ENCODE data around the gene PATJ.
"Not testable (repeated sequence)": the region's sequence is repeated elsewhere in the genome, so short reads cannot be mapped to it uniquely, and the experiment has no call there.

Gene PATJ

DNA sequence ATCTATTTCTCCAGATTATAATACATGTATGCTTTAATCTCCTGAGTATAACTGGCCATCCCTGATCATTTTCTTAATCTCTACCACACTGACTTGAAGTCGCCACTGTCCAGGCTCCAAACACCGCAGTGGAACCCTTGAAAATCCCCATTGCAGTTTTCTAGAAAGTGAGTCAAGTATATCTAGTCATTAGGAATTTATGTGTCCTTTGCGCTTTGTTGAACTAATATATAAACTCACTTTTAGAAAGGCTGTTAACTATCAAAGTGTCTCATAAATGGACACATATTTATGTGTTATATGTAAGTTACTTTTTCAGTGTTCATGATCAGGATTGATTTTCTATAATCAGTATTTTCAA is 211.5 kb downstream of the PATJ start:
- no peak for DNase-seq (ENCODE audit: low read depth)
- H3K4me3 ChIP-seq (ENCODE audit: low read depth, low read length) = no peak overlapping the region
- TF ChIP-seq, protein P1, sequence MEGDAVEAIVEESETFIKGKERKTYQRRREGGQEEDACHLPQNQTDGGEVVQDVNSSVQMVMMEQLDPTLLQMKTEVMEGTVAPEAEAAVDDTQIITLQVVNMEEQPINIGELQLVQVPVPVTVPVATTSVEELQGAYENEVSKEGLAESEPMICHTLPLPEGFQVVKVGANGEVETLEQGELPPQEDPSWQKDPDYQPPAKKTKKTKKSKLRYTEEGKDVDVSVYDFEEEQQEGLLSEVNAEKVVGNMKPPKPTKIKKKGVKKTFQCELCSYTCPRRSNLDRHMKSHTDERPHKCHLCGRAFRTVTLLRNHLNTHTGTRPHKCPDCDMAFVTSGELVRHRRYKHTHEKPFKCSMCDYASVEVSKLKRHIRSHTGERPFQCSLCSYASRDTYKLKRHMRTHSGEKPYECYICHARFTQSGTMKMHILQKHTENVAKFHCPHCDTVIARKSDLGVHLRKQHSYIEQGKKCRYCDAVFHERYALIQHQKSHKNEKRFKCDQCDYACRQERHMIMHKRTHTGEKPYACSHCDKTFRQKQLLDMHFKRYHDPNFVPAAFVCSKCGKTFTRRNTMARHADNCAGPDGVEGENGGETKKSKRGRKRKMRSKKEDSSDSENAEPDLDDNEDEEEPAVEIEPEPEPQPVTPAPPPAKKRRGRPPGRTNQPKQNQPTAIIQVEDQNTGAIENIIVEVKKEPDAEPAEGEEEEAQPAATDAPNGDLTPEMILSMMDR (IDR thresholded peaks at IDR 0.05; ENCODE audit: low read depth, low read length, missing control alignments) = no peak

DNA sequence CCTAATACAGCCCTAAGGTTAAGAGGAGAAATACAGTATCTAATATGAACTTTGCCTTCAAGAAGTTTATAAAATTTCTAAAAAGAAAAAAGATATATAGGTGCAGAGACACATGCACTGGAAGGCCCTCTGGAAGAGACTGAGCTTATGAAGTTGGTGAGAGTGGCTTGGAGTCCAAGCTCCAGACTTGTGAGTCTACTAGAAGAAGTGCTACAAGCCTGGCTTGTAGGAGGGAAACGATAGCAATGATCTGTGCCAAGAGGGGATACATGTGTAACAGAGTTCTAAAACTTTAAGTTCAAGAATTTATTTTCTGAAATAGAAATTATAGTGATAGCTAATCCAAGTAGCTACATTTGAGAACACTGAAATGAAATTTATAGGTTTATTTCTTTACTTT is 213.0 kb downstream of the PATJ start:
- no peak overlapping the region for H3K4me3 ChIP-seq (ENCODE audit: low read depth, low read length)
- TF ChIP-seq, protein P1 (IDR thresholded peaks at IDR 0.05; ENCODE audit: low read depth, low read length, missing control alignments) = no peak
- DNase-seq (ENCODE audit: low read depth) = no peak

DNA sequence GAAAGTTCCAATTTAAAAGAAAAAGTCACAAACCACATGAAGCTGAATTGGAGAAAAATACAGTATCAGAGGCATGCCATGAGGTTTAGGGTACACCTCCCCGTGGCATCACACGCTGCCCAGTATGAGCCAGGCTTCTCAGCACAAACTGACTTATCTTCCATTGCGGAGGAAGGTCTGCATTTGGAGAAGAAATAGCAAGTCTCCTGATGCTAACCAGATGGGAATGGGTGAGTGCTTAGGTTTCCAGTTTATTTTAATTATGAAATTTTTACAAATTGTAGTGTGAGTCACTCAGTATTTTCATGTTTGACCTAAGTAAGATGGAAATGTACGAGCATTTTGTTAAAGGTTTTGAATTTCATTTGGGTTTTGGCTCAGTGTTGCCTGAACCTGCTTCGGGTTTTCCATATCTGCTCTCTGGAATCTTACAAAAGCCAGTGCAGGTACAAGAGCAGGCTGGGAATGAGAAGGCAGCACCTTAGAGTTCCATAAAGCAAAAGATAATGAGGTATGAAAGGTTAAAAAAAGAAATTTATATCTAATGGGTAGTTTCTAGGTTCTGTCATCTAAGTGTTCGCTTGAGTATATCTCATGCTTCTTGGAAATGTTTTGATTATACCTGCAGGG is 213.9 kb downstream of the PATJ start:
- DNase-seq (ENCODE audit: low read depth) = no peak
- H3K4me3 ChIP-seq (ENCODE audit: low read depth, low read length) = no peak overlapping the region
- TF ChIP-seq, protein P1 (IDR thresholded peaks at IDR 0.05; ENCODE audit: low read depth, low read length, missing control alignments) = no peak

DNA sequence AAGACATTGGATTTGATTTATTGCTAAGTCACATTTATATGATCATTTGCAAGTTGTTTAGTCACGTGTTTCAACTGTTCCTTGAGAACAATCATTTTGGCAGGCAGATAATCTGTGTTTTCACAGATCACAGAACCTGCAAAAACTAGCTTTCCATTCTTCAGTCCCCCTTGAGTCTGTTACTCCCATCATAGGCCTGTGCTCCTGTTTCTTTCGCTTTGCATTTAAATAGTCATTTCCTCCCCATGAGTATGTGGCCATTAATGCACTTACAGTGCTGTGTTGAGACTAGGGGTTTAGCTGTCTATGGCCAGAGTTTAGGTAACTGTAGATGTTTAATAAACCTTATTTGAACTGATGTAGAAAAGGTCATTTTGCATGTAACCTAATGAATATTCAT is 214.5 kb downstream of the PATJ start:
- no peak for DNase-seq (ENCODE audit: low read depth)

DNA sequence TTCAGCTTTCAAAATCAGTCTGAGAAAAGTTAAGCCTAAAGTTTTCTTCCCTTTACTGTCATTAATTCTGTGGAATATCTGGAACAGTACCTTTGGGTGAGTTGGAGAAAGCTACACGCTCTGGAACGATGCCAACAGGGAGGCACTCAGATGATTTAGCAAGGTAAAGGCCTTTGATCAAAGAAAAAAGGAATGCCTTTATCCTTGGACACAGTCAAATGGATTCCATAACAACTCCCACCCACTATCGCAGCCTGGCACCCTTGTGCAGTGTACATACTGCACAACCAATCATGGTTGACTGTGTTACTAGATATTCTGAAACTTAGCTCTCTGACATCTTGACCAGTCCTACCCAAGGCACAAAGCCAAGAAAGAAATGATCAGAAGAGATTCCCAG is 218.7 kb downstream of the PATJ start:
- no peak overlapping the region for H3K4me3 ChIP-seq (ENCODE audit: low read depth, low read length)
- TF ChIP-seq, protein P1 (IDR thresholded peaks at IDR 0.05; ENCODE audit: low read depth, low read length, missing control alignments) = no peak
- no peak for DNase-seq (ENCODE audit: low read depth)

More for the DNA sequence above, 214.5 kb downstream of the PATJ start:
- H3K4me3 ChIP-seq (ENCODE audit: low read depth, low read length) = no peak overlapping the region
- TF ChIP-seq, protein P1 (IDR thresholded peaks at IDR 0.05; ENCODE audit: low read depth, low read length, missing control alignments) = no peak

DNA sequence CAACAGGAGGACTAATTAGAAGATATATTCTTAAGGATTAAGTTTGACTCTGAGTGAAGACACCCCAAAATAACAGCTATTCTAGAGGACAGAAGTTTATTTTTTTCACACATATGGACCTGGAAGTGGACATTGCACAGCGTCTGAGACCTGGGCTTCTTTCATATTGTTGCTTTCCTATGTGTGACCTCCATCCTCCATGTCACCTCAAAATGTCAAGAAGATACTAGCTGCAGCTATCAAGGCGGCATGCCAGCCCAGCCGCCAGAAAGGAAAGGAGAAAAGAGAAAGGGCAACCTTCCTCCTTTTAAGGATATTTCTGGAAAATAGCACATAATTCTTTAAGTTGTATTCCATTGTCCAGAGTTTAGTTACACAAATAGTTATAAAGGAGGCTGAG is 220.4 kb downstream of the PATJ start:
- H3K4me3 ChIP-seq (ENCODE audit: low read depth, low read length) = no peak overlapping the region
- TF ChIP-seq, protein P1 (IDR thresholded peaks at IDR 0.05; ENCODE audit: low read depth, low read length, missing control alignments) = no peak
- no peak for DNase-seq (ENCODE audit: low read depth)

DNA sequence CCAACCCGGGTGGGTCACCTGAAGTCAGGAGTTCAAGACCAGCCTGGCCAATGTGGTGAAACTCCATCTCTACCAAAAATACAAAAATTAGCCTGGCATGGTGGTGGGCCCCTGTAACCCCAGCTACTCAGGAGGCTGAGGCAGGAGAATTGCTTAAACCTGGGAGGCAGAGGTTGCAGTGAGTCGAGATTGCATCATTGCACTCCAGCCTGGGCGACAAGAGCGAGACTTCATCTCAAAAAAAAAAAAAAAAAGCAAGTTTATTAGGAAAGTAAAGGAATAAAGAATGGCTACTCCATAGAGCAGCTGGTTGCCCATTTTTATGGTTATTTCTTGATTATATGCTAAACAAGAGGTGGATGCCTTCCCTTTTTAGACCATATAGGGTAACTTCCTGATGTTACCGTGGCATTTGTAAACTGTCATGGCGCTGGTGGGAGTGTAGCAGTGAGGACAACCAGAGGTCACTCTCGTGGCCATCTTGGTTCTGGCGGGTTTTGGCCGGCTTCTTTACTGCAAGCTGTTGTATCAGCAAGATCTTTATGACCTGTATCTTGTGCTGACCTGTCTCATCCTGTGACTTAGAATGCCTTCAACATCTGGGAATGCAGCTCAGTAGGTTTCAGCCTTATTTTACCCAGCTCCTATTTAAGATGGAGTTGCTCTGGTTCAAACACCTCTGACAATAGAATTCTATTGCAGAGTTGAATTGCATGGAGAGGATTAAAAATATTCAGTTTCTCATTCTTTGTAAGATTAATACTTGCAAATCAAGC is 224.4 kb downstream of the PATJ start:
- not testable (repeated sequence) for H3K4me3 ChIP-seq (ENCODE audit: low read depth, low read length); DNase-seq (ENCODE audit: low read depth)
